ACHN (cell line): ENCODE results near the gene TESK2.

Experiments
- DNase-seq: peaks from one replicate; pipeline ENCODE4 v3.0.0-alpha.2; 2015
- in situ Hi-C: cut with HindIII; loops from 2 replicates; pipeline ENCODE4 v1.10.0; 2017; ENCODE audit warnings: low sequenced_read_pairs, low pct_ligation_motif_present, low pct_unique_long_range_greater_than_20kb

TESK2 gene

DNA sequence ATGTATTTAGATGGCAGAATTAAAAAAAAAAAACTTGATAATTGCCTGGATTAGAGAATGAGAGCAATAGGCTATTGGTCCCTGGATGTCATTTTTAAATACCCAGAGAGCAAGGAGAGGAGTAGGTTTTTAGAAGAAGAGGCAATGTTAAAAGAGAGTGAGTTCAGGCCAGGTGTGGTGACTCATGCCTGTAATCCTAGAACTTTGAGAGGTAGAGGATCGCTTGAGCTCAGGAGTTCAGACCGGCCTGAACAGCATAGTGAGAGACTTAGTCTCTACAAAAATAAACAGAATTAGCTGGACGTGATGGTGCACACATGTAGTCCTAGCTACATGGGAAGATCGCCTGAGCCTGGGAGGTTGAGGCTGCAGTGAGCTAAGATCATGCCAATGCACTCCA, 134.8 kb downstream of the TESK2 start:
- DNase-seq, result no peak
- in situ Hi-C loops, result no loop called here

DNA sequence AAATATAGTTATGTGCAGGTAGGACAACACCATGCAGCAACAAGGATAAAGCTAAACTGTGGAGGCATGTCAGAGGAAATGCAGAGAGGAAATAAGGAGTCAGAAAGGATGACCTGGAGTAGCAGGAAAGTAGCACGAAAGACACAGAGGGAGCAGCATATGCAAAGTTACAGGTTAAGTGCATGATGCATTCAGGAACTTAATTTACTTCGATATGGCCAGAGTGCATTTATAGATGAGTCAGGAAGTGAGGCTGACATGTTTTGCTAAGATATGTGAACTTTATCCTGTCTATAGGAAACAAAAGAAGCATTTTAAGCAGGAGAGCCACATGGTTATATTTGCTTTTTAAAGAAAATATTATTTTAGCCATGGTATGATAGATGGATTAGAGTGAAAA, 135.3 kb downstream of the TESK2 start:
- no peak for DNase-seq
- in situ Hi-C loops, result no loop called here

DNA sequence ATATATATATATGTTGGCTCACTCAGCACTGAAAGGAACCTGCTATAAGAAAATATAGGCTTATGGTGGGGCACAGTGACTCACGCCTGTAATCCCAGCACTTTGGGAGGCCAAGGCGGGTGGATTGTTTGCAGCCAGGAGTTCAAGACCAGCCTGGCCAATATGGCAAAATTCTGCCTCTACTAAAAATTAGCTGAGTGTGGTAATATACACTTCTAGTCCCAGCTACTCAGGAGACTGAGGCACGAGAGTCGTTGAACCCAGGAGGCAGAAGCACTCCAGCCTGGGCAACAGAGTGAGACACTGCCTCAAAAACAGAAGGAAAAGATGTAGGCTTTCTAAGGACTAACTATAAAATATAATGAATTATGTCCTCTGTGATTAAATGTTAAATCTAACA, 136.1 kb downstream of the TESK2 start:
- in situ Hi-C loops, result no loop called here
- DNase-seq, result no peak

DNA sequence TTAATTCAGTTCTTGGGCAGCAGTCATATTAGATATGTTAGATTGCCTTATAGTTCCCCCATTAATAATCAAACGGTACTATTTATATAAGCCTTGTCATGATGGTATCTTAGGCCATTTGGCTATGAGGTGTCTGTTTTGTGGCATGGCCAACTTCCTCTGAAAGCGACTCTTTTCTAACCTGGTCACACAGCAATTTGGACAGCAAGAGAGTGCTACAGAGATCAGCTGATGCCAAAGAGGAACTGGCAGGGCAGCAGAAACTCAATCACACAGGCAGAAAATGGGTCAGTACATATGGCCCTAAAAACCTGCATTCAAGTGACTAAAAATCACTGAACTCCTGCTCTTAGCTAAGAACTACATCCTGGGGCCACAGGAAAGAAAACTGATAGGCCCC, 137.3 kb downstream of the TESK2 start:
- no peak for DNase-seq
- in situ Hi-C loops, result no loop called here

DNA sequence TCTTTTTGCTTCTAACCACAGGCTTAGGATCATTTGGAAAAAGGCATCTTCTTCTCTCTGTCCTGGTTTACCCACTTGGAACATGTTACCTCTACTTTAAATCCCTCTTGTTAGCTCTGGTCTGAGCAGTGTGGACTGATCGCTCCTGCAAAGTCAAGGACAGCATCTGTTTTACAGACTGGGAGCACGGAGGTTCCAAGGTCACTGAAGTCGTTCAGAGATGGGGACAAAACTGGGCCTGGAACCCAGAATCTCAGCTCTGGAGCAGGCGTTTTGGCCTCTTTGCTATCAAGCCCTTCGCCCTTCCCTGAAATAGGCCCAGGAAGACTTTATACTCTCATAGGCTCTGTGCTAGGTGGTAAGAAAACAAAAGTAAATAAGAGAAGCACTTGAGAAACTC, 139.5 kb downstream of the TESK2 start:
- in situ Hi-C loops, result no loop called here
- no peak for DNase-seq

DNA sequence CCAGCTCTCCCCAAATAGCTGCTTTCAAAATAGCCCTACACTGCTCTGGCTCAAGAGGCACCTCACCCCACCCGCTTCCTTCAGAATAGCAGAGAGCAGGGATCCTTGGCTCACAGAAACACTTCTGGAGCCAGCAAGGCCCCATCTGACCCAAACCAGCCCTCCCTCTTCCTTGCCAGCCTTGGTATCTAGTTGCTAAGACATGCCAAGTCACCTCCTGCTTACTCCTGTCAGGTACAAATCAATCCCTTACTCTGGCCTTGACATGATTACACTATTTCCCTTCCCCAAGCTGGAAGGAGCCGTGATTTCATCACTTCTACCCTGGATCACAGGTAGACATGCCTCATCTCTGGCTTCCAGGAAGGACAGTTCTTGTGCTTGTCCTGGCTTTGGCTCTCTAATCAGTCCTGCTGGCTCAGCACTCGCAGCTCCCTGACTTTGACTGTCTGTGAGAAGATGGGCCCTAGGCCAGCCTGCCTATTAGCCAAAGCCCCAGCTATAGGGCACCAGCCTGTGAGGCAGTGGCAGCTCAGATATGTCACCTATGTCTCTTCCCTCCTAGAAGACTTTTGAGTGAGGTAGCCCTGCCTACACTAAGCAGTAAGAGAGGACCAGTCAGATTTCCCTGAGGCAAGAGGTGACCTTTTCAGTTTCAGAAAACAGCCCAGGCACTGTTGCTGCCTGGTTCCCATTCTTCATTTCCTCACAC, 141.8 kb downstream of the TESK2 start:
- no peak for DNase-seq
- in situ Hi-C loops, result no loop called here

DNA sequence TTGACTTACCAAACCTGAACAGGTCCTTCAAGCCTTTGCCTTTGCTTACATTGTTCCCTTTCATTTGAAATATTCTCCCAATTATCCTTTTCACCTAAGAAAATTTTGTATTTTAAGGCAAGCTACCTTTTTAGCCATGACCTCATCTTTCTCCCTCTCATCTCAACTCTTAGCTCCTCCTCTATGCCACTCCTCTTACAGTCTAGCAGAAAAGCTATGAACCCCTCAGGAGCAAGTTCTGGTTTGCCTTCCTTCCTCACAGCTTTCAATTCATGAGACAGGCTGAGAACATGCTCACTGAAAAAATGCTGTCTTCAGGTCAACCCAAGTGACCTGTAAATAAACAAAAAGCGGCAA, 142.4 kb downstream of the TESK2 start:
- no peak for DNase-seq
- in situ Hi-C loops, result no loop called here

DNA sequence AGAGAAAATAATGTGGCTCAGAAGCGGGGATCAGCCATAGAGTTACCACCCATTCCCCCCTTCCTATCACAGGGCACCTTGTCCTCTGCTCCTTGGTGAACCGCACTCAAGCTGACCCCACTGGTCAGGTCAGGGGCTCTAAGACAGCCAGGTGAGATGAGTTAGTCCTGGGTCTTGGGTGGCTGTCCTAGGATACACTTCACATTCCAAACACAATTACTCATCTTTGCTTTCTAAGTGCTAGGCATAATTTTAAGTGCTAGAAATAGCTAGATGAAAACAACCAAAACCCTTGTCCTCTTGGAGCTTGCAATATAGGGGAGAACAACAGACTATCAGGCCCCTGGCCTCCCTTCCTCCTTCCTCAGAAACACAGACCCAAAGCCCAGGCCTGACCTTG, 142.9 kb downstream of the TESK2 start:
- DNase-seq, result peak; percentile 24
- in situ Hi-C loops, result no loop called here

DNA sequence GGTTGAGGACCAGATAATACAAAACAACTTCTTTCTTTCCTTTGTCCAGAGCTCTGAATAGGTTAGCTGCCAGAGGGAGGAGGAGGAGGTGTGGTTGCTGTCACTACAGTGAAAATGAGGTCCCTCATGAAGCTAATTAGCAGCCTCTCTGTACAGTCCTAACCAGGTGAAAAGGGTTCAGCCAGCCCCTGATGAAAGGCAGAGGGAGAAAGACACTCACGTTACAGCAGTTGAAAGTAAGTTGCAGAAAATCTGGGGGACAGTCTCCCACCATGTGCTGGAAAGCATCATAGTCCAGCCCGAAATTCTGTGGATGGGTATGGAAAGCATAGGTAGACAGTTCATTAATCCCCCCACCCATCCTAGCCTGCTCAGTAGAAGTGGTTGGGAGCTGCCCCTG, 144.5 kb downstream of the TESK2 start:
- DNase-seq, result no peak
- in situ Hi-C loops, result no loop called here

DNA sequence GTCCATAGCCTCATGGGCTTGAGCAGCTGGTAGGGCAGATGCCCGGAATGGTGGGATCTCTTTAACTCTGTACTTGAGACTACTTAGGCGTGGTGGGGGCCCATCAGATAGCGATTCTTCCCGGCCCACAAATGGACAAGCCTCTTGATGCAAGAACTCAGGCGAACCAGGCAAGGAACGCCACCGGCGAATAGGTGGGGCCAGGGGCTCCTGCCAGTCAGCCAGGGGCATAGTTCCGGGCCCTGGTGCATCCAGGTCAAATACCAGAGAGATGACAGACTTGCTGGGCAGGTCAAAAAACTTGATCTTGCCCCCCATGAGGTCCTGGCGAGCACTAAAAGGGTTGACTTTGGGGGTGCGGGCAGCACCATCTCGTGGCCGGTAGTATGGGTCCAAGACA, 145.9 kb downstream of the TESK2 start:
- in situ Hi-C loops, result no loop called here
- no peak for DNase-seq

DNA sequence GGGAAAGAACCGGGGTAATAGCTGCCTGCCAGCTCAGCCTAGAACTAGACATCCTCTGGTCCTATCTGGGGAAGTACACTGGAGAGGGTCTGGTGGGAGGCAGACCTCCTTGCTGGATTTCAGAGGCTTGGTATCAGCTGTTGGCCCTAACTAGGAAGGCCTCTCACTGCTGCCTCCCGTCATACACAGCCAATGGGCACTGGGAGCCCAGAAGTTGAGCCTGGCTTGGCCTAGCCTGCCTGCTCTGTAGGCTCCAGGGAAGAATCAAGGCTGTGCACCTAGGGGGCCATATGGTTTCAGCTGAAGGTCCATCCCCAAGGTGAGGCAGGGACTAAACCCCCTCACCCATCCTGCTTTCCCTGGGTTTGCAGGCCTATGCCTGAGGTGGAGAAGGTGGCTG, 146.5 kb downstream of the TESK2 start:
- no peak for DNase-seq
- in situ Hi-C loops, result no loop called here

DNA sequence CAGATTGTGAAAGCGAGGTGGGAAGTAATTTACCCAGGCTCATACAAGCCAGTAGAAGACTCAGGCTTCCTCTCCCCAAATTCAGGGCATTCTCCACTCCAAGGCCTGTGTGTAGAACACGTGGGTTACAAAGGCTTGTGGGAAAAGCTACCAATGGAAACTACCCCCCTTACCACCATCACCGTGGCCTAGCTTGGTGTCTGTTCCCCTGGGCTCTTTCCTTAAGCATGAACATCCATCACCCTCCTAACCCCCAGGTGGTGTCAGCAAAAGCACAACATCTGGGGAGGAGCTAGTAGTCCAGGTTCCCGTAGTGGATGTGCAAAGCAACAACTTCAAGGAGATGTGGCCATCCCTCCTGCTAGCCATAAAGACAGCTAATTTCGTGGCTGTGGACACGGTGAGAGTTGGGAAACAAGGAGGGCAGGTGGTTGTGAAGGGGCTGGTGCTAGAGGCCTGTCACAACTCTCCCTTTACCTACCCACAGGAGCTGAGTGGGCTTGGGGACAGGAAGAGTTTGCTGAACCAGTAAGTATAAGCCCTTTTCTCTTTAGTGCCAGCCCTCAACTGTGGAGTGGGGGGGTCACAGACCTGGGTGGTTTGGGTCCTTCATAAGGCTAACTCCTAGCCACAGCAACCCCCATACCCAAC, 150.0 kb downstream of the TESK2 start:
- no peak for DNase-seq
- in situ Hi-C loops, result no loop called here

DNA sequence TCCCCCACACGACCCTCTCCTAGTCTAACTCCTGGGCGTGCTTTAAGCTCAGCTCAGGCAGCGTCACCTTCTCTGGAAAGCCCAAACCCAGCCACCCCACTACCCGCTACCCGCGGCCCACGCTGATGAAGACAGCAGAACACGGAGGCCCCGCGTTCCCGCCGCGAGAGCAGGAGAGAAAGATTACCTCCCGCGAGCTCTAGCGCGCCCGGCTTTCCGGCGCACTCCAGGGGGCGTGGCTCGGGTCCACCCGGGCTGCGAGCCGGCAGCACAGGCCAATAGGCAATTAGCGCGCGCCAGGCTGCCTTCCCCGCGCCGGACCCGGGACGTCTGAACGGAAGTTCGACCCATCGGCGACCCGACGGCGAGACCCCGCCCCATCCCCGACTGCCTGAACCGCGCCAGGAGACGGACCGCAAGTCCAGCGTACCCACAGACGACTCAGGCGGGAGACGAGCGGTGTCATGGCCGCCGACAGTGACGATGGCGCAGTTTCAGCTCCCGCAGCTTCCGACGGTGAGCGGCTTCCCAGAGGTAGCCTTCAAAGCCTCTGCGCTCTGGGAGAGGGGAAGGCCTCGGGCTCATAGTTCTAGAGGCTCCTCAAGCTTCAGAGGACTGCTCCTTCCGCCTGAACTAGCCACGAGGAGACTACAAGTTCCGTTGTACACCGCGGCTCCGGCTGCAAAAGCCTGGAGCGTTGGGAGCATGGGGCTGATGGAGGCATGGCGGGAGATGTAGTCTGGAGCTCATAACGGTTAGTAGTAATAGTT, 151.0 kb downstream of the TESK2 start, which contains the start of the genes MUTYH and TOE1:
Gene MUTYH (minus strand): TSS at position 652 of the 770 bp plus-strand sequence. CDS start 5,935 bp downstream, outside the sequence.
Gene TOE1 (plus strand): TSS at position 382 of the 770 bp plus-strand sequence. CDS start 83 bp downstream, at position 465.
- in situ Hi-C loops, result no loop called here
- DNase-seq, result peak; percentile 90

DNA sequence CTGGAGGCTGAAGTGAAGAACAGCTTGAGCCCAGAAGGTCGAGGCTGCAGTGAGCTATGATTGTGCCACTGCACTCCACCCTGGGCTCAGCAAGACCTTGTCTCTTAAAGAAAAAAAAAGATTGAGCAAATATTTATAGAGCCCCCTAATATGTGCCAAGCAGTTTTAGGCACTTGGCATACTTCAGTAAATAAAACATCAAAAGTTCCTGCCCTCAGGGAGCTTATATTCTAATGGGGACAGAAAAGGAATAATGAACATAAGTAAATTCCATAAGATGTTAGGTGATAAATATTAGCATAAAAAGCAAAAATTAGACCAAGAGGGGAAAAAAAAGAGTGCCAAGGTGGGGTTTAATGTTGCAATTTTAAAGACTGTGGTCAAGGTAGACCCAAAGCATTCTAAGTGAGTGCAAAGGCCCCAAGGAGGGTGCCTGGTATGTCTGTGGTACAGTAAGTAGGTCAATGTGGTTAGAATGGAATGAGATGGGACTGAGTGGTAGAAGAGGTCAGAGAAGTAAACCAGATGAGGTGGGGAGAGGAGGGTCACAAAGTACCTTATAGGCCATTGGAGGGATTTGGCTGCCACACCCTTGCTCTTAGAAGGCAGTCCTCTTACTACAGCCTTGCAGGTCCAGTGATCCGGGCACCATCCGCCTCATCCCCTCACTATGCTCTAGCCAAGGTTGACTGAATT, 153.2 kb downstream of the TESK2 start:
- no peak for DNase-seq
- in situ Hi-C loops, result no loop called here

DNA sequence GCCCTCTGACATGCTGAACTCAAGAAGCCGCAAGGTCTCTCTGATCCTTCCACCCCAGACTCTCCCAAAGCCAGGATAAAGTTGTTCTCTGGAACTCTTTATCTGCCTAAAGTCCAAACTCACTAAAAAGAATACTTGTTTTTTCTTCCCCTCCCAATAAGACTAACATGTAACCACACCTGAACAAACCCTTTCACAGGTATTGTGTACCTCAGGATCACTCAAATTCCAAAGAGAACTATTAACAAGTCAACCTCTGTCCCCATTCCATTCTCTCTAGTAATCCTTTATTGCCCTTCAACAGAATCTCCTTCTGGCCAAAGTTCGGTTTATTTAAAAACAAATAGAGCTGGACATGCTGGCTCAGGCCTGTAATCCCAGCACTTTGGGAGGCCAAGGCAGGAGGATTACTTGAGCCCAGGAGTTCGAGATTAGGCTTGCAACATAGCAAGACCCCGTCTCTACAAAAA, 155.1 kb downstream of the TESK2 start:
- in situ Hi-C loops, result no loop called here
- no peak for DNase-seq

DNA sequence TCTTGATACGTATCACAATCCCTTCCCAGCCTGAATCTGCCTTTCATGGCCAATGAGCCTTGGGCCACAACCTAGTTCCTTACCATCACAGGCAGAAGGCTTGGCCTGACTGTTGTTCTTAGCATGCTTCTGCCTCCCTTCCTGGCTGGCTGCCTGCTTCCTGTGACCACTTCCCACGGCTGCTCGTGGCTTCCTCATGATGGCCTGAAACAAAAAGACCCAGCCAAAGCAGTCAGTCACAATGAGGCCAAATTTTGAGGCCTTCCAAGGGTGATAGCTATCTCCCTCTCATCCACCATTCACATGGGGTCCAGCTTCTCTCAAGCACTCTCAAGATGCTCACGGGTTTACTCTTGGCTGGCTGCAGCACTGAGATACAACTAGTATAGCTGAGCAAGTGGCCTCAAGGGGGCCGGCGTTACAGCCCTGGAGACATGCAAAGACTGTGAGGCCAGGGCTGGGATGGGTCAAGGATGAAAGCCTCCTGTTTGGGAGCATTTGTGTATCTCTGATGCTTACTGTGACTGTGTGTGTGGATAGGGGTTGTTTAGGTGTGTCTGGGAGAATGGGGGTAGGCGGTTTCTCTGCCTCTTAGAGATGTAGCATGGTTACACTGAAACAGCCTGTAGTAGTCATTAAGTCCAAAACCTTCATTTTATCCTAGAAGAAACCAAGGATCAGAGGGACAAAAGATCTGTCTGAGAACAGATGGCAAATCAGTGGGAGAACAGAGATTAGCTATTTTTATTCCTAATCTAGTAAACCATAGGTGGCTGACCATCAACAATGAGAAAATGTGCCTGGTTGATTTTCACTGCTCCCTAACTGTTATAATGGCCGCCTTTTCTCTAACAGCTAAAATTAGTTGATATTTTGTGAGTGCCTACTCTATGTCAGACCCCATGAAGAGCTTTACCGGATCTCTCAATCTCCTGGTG, 156.4 kb downstream of the TESK2 start:
- in situ Hi-C loops, result no loop called here
- no peak for DNase-seq

DNA sequence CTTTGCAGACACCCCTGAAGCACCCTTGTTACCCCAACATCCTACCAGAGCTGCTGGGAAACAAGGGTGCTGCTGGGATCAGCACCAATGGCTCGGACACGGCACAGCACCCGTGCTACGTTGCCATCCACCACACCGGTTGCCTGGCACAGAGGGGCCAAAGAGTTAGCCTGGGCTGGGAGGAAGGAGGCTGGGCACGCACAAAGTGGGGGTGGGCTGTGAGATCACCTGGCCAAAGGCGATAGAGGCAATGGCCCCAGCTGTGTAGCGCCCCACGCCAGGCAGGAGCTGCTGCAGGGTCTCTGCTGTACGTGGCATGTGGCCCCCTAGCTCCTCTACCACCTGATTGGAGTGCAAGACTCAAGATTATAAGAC, 158.6 kb downstream of the TESK2 start:
- in situ Hi-C loops, result no loop called here
- no peak for DNase-seq
